IPS DF 6.9 (cell line): ENCODE data around the gene DDO.

Experiments used
- DNase-seq: peaks from one replicate; pipeline ENCODE4 v3.0.0-alpha.2; 2013; ENCODE audit warnings: low read depth, low spot score
- H3K27ac ChIP-seq: one replicate; pipeline ENCODE4 v1.5.1; 2013; ENCODE audit warnings: low read length, control low read depth
- H3K27me3 ChIP-seq: 2 replicates; pipeline ENCODE4 v1.6.1; 2013; ENCODE audit warnings: mild to moderate bottlenecking, low read length; ENCODE audit not compliant: control insufficient read depth, insufficient read depth
- H3K36me3 ChIP-seq: 2 replicates; pipeline ENCODE4 v1.6.1; 2013; ENCODE audit warnings: low read length; ENCODE audit not compliant: control insufficient read depth, insufficient read depth
- H3K4me1 ChIP-seq: 2 replicates; pipeline ENCODE4 v1.6.1; 2013; ENCODE audit warnings: low read length; ENCODE audit not compliant: control insufficient read depth, insufficient read depth
- H3K4me3 ChIP-seq: 2 replicates; pipeline ENCODE4 v1.5.1; 2013; ENCODE audit warnings: mild to moderate bottlenecking, low read length
- H3K9me3 ChIP-seq: 2 replicates; pipeline ENCODE4 v1.6.1; 2013; ENCODE audit warnings: low read length, inconsistent platforms; ENCODE audit not compliant: control insufficient read depth, insufficient read depth
- WGBS: extraction: QIAGEN DNeasy Blood & Tissue Kit; methylation state at CpG from one replicate; pipeline ENCODE4 v1.1.7; 2013; ENCODE audit warnings: mixed read lengths, missing lambda C conversion rate; ENCODE audit not compliant: insufficient read length, insufficient coverage; 5-methylcytosine and 5-hydroxymethylcytosine counted together

DDO gene

GRCh38 chr6:110358553-110359160 is 56.7 kb downstream of the DDO start:
- Histone ChIP-seq H3K4me3 (peak overlapping the region; percentile 80; the same call in 1 of the 2 replicates), H3K4me1 (peaks cover 5% of the 10 kb centered on the region; the same call in 1 of the 2 replicates)
- WGBS, result no CpG with 5 or more reads among the region's 13 CpGs

GRCh38 chr6:110357664-110358552 is 57.5 kb downstream of the DDO start, which contains the start of gene METTL24:
METTL24 (minus strand) TSS chr6:110358349; CDS start chr6:110358272, 77 bp downstream.
- H3K27ac ChIP-seq, result no peak within 1 kb of the TSS
- no peaks in the 10 kb centered on the region for H3K9me3 ChIP-seq
- no peaks in the 10 kb centered on the region for H3K36me3 ChIP-seq
- peak within 1 kb of the TSS; percentile 80; the same call in 1 of the 2 replicates for H3K4me3 ChIP-seq
- peaks cover 9% of the 10 kb centered on the region; the same call in 1 of the 2 replicates for H3K27me3 ChIP-seq
- peaks cover 5% of the 10 kb centered on the region; the same call in 1 of the 2 replicates for H3K4me1 ChIP-seq
- no peak for DNase-seq
- no CpG with 5 or more reads among the region's 107 CpGs for WGBS

More at GRCh38 chr6:110358553-110359160, 56.7 kb downstream of the DDO start:
- H3K27ac ChIP-seq, result no peak overlapping the region
- DNase-seq, result no peak
- H3K9me3 ChIP-seq, result no peaks in the 10 kb centered on the region
- peaks cover 9% of the 10 kb centered on the region; the same call in 1 of the 2 replicates for H3K27me3 ChIP-seq
- H3K36me3 ChIP-seq, result no peaks in the 10 kb centered on the region

GRCh38 chr6:110357298-110357663 is 58.1 kb downstream of the DDO start:
- WGBS, result no CpG with 5 or more reads among the region's 14 CpGs
- no peaks in the 10 kb centered on the region for H3K36me3 ChIP-seq
- H3K27me3 ChIP-seq, result peaks cover 9% of the 10 kb centered on the region; the same call in 1 of the 2 replicates
- peaks cover 5% of the 10 kb centered on the region; the same call in 1 of the 2 replicates for H3K4me1 ChIP-seq
- no peaks in the 10 kb centered on the region for H3K9me3 ChIP-seq
- no peak for DNase-seq
- no peak overlapping the region for H3K27ac ChIP-seq
- H3K4me3 ChIP-seq, result peak overlapping the region; percentile 80; the same call in 1 of the 2 replicates

GRCh38 chr6:110356778-110357177 is 58.6 kb downstream of the DDO start:
- H3K36me3 ChIP-seq, result no peaks in the 10 kb centered on the region
- no peak for DNase-seq
- H3K27ac ChIP-seq, result no peak overlapping the region
- WGBS, result no CpG with 5 or more reads among the region's 15 CpGs
- peaks cover 5% of the 10 kb centered on the region; the same call in 1 of the 2 replicates for H3K4me1 ChIP-seq
- H3K9me3 ChIP-seq, result no peaks in the 10 kb centered on the region
- peaks cover 9% of the 10 kb centered on the region; the same call in 1 of the 2 replicates for H3K27me3 ChIP-seq
- H3K4me3 ChIP-seq, result no peak overlapping the region

GRCh38 chr6:110355727-110356126 is 59.6 kb downstream of the DDO start:
- peaks cover 9% of the 10 kb centered on the region; the same call in 1 of the 2 replicates for H3K27me3 ChIP-seq
- H3K4me1 ChIP-seq, result peaks cover 5% of the 10 kb centered on the region; the same call in 1 of the 2 replicates
- no CpG with 5 or more reads among the region's 2 CpGs for WGBS
- DNase-seq, result no peak
- no peaks in the 10 kb centered on the region for H3K9me3 ChIP-seq
- no peak overlapping the region for H3K4me3 ChIP-seq
- no peaks in the 10 kb centered on the region for H3K36me3 ChIP-seq
- H3K27ac ChIP-seq, result no peak overlapping the region

GRCh38 chr6:110355022-110355421 is 60.4 kb downstream of the DDO start:
- Histone ChIP-seq H3K4me1 (peaks cover 5% of the 10 kb centered on the region; the same call in 1 of the 2 replicates), H3K36me3 (no peaks in the 10 kb centered on the region), H3K27me3 (peaks cover 9% of the 10 kb centered on the region; the same call in 1 of the 2 replicates), H3K4me3 (no peak overlapping the region), H3K9me3 (no peaks in the 10 kb centered on the region), H3K27ac (no peak overlapping the region)
- no CpG with 5 or more reads among the region's 2 CpGs for WGBS
- no peak for DNase-seq

- peaks cover 5% of the 10 kb centered on the region; the same call in 1 of the 2 replicates for H3K4me1 ChIP-seq
- no peak overlapping the region for H3K27ac ChIP-seq
- peaks cover 9% of the 10 kb centered on the region; the same call in 1 of the 2 replicates for H3K27me3 ChIP-seq
- no peaks in the 10 kb centered on the region for H3K36me3 ChIP-seq
- no peaks in the 10 kb centered on the region for H3K9me3 ChIP-seq
- DNase-seq, result no peak
- WGBS, result no CpG with 5 or more reads among the region's 2 CpGs
- no peak overlapping the region for H3K4me3 ChIP-seq
These were observed 61.2 kb downstream of the DDO start for GRCh38 chr6:110354153-110354552.

- no peak overlapping the region for H3K27ac ChIP-seq
- H3K27me3 ChIP-seq, result peaks cover 9% of the 10 kb centered on the region; the same call in 1 of the 2 replicates
- H3K36me3 ChIP-seq, result no peaks in the 10 kb centered on the region
- H3K4me3 ChIP-seq, result no peak overlapping the region
- H3K9me3 ChIP-seq, result no peaks in the 10 kb centered on the region
- WGBS, result no CpG with 5 or more reads among the region's 4 CpGs
- H3K4me1 ChIP-seq, result peaks cover 5% of the 10 kb centered on the region; the same call in 1 of the 2 replicates
- DNase-seq, result no peak
These were observed 61.8 kb downstream of the DDO start for GRCh38 chr6:110353457-110354001.

- no peak for DNase-seq
- Histone ChIP-seq H3K27ac (no peak overlapping the region), H3K9me3 (no peaks in the 10 kb centered on the region), H3K27me3 (peaks cover 7% of the 10 kb centered on the region; the same call in 1 of the 2 replicates), H3K36me3 (no peaks in the 10 kb centered on the region), H3K4me1 (peaks cover 5% of the 10 kb centered on the region; the same call in 1 of the 2 replicates), H3K4me3 (no peak overlapping the region)
- WGBS, result no CpG with 5 or more reads among the region's 7 CpGs
These were observed 62.7 kb downstream of the DDO start for GRCh38 chr6:110352563-110353262.
